NCI-H2107 (cell line): Measurements from ENCODE around the gene ABCG1.
A peak's percentile ranks its signal among the peaks of the same experiment; 100 is the strongest.

Experiments used
- DNase-seq: peaks from one replicate; lab custom pipeline; 2025; lab: John Stamatoyannopoulos, UW

The ABCG1 gene

GRCh38 chr21:42321231-42321630, 102.3 kb downstream of the ABCG1 start:
- no peak for DNase-seq

GRCh38 chr21:42321845-42322244, 102.9 kb downstream of the ABCG1 start:
- no peak for DNase-seq

GRCh38 chr21:42324896-42325295, 106.0 kb downstream of the ABCG1 start:
- no peak for DNase-seq

- no peak for DNase-seq
Measured at GRCh38 chr21:42330380-42331371, 111.7 kb downstream of the ABCG1 start.

- no peak for DNase-seq
Measured at GRCh38 chr21:42331660-42332059, 112.7 kb downstream of the ABCG1 start.

GRCh38 chr21:42332557-42333317, 113.8 kb downstream of the ABCG1 start:
- no peak for DNase-seq

- peak; percentile 85 for DNase-seq
Measured at GRCh38 chr21:42336054-42336453, 117.1 kb downstream of the ABCG1 start.

GRCh38 chr21:42337276-42337675, 118.3 kb downstream of the ABCG1 start:
- DNase-seq, result no peak

GRCh38 chr21:42337830-42338728, 119.1 kb downstream of the ABCG1 start:
- DNase-seq, result peak; percentile 93

GRCh38 chr21:42338729-42339715, 120.1 kb downstream of the ABCG1 start:
- no peak for DNase-seq

GRCh38 chr21:42340187-42341050, 121.5 kb downstream of the ABCG1 start:
- no peak for DNase-seq

GRCh38 chr21:42341776-42342542, 123.0 kb downstream of the ABCG1 start:
- no peak for DNase-seq

- no peak for DNase-seq
Measured at GRCh38 chr21:42343101-42343500, 124.2 kb downstream of the ABCG1 start.

- no peak for DNase-seq
Measured at GRCh38 chr21:42343556-42343955, 124.6 kb downstream of the ABCG1 start.

- DNase-seq, result no peak
Measured at GRCh38 chr21:42343963-42344510, 125.1 kb downstream of the ABCG1 start.

- no peak for DNase-seq
Measured at GRCh38 chr21:42344631-42345030, 125.7 kb downstream of the ABCG1 start.

- no peak for DNase-seq
Measured at GRCh38 chr21:42346441-42346840, 127.5 kb downstream of the ABCG1 start.
